Mesothelial cell of epicardium (in vitro differentiated cells): Measurements from ENCODE around the gene CAPN11. TPM values are rescaled to one million over a fixed set of nuclear protein-coding genes. Genes with fewer than 3 reads are reported as not detected.

ENCODE experiments used
- DNase-seq, 2 experiments: peaks; one replicate each; pipeline ENCODE4 v3.0.0; 2021; ENCODE audit warnings: low spot score in 2 of 2; ENCODE audit not compliant: unreplicated experiment in 2 of 2
- H3K27ac Mint-ChIP-seq: 2 replicates; pipeline ENCODE4 v1.8.0; 2021; ENCODE audit warnings: mixed read lengths
- H3K27me3 Mint-ChIP-seq: 2 replicates; pipeline ENCODE4 v1.8.0; 2021; ENCODE audit warnings: low read depth, mixed read lengths
- H3K36me3 Mint-ChIP-seq: 2 replicates; pipeline ENCODE4 v1.8.0; 2021; ENCODE audit warnings: mixed read lengths
- H3K4me1 Mint-ChIP-seq: 2 replicates; pipeline ENCODE4 v1.8.0; 2021; ENCODE audit warnings: mixed read lengths
- H3K4me3 Mint-ChIP-seq: 2 replicates; pipeline ENCODE4 v1.8.0; 2021; ENCODE audit warnings: mild to moderate bottlenecking, moderate library complexity, mixed read lengths
- H3K9me3 Mint-ChIP-seq: 2 replicates; pipeline ENCODE4 v1.8.0; 2021; ENCODE audit warnings: mixed read lengths
- CTCF ChIP-seq: fragments of 200-600 bp; sonication (generic); IDR thresholded peaks from one replicate; pipeline ENCODE4 v1.5.0; 2021; ENCODE audit warnings: antibody characterized with exemption; ENCODE audit not compliant: unreplicated experiment
- total RNA-seq: library from RNA; stranded (reverse); gene quantifications from 3 replicates; pipeline ENCODE4 v1.2.1, GENCODE V29; 2021

Gene CAPN11
- total RNA-seq, 1 donor from 2014 or later = not detected

GRCh38 chr6:44133981-44134711 is 24.5 kb upstream of the CAPN11 start:
- no peak for TF ChIP-seq CTCF
- peaks cover 7% of the 10 kb centered on the region for H3K36me3 Mint-ChIP-seq
- peaks cover 33% of the 10 kb centered on the region for H3K4me1 Mint-ChIP-seq
- H3K27me3 Mint-ChIP-seq = no peaks in the 10 kb centered on the region
- H3K9me3 Mint-ChIP-seq = no peaks in the 10 kb centered on the region
- peak overlapping the region; percentile 91 for H3K27ac Mint-ChIP-seq
- no peak overlapping the region for H3K4me3 Mint-ChIP-seq
- DNase-seq = no peak

- H3K27ac Mint-ChIP-seq = peak overlapping the region; percentile 91
- no peak for DNase-seq
- no peaks in the 10 kb centered on the region for H3K27me3 Mint-ChIP-seq
- H3K4me1 Mint-ChIP-seq = peaks cover 31% of the 10 kb centered on the region
- no peak for TF ChIP-seq CTCF
- peak overlapping the region; percentile 52 for H3K4me3 Mint-ChIP-seq
- no peaks in the 10 kb centered on the region for H3K9me3 Mint-ChIP-seq
- H3K36me3 Mint-ChIP-seq = peaks cover 9% of the 10 kb centered on the region
These were observed 23.4 kb upstream of the CAPN11 start for GRCh38 chr6:44135173-44135758.

- no peak overlapping the region for H3K4me3 Mint-ChIP-seq
- peak; percentile 16 for TF ChIP-seq CTCF
- H3K27me3 Mint-ChIP-seq = no peaks in the 10 kb centered on the region
- peak overlapping the region; percentile 91 for H3K27ac Mint-ChIP-seq
- H3K9me3 Mint-ChIP-seq = no peaks in the 10 kb centered on the region
- H3K4me1 Mint-ChIP-seq = peaks cover 31% of the 10 kb centered on the region
- DNase-seq = no peak
- peaks cover 15% of the 10 kb centered on the region for H3K36me3 Mint-ChIP-seq
These were observed 22.7 kb upstream of the CAPN11 start for GRCh38 chr6:44135875-44136274.

GRCh38 chr6:44138717-44139350 is 19.8 kb upstream of the CAPN11 start:
- H3K27ac Mint-ChIP-seq = no peak overlapping the region
- DNase-seq = no peak

GRCh38 chr6:44139351-44139743 is 19.3 kb upstream of the CAPN11 start:
- no peak overlapping the region for H3K27ac Mint-ChIP-seq
- H3K36me3 Mint-ChIP-seq = peaks cover 27% of the 10 kb centered on the region
- H3K4me3 Mint-ChIP-seq = no peak overlapping the region
- H3K9me3 Mint-ChIP-seq = no peaks in the 10 kb centered on the region
- TF ChIP-seq CTCF = no peak
- no peak for DNase-seq
- H3K4me1 Mint-ChIP-seq = peaks cover 18% of the 10 kb centered on the region
- H3K27me3 Mint-ChIP-seq = no peaks in the 10 kb centered on the region

More at GRCh38 chr6:44138717-44139350, 19.8 kb upstream of the CAPN11 start:
- Mint-ChIP-seq H3K4me1 (peaks cover 23% of the 10 kb centered on the region), H3K27me3 (no peaks in the 10 kb centered on the region), H3K4me3 (no peak overlapping the region), H3K9me3 (no peaks in the 10 kb centered on the region), H3K36me3 (peaks cover 27% of the 10 kb centered on the region)
- TF ChIP-seq CTCF = no peak
